K562 (cell line): ENCODE measurements around the gene TRIO. TPM values are rescaled to one million over a fixed set of nuclear protein-coding genes. Genes with fewer than 3 reads are reported as not detected.

ENCODE experiments used
- ATAC-seq: fragments of 200-7000 bp; cut with Tn5 transposase; 3 replicates; pipeline ENCODE4 v1.9.1; 2020; ENCODE audit warnings: moderate library complexity
- BruUV-seq: library from RNA; stranded (reverse); fragments of 400-500 nt; replicated peaks from 2 replicates; lab custom pipeline; 2021; lab: Mats Ljungman, UMichigan
- CTCF ChIA-PET: fragments of 300-600 bp; formaldehyde crosslinking; extraction: SDS; loops from one replicate; lab custom pipeline; 2021; ENCODE audit warnings: low intra/inter-chr PET ratio; lab: Yijun Ruan, JAX
- POLR2A ChIA-PET: fragments of 300-600, 350-650 bp; sonication (Branson Sonifier 250); formaldehyde crosslinking; extraction: SDS; loops from one replicate; lab custom pipeline; 2021; ENCODE audit warnings: antibody characterized with exemption, inconsistent platforms; lab: Yijun Ruan, JAX
- DNase-seq, 4 experiments: peaks; one replicate each; pipeline versions ENCODE4 v3.0.0 to v3.0.0-alpha.2; 2011 to 2018; ENCODE audit warnings: low spot score in 3 of 4, mixed read lengths in 3 of 4; ENCODE audit errors: extremely low read depth in 1 of 4
- FAIRE-seq: peaks from 2 replicates; lab custom pipeline; 2011; peaks lifted over from hg19 to GRCh38; lab: Jason Lieb, UNC
- H2AFZ ChIP-seq: 2 replicates; pipeline ENCODE4 v1.6.0; 2011; ENCODE audit warnings: low read depth, low read length, control low read depth, inconsistent platforms
- H3K27ac ChIP-seq: fragments of 200-600 bp; 3 replicates; pipeline ENCODE4 v1.8.0; 2011; ENCODE audit warnings: low read depth, mild to moderate bottlenecking, control low read depth, inconsistent platforms, low read length, moderate library complexity, mixed read lengths; ENCODE audit errors: extremely low read depth
- H3K27me3 ChIP-seq, 2 experiments: fragments of 300-600 bp in 1 of 2; 2 replicates in 1 of 2; 3 replicates in 1 of 2; pipeline versions ENCODE4 v1.6.0 to v1.8.0; 2011; ENCODE audit warnings: inconsistent platforms in 2 of 2, low read length in 2 of 2, mild to moderate bottlenecking in 1 of 2, mixed read lengths in 1 of 2, moderate library complexity in 1 of 2; ENCODE audit not compliant: control insufficient read depth in 2 of 2, insufficient read depth in 2 of 2
- H3K36me3 ChIP-seq: fragments of 300-600 bp; 3 replicates; pipeline ENCODE4 v1.8.0; 2011; ENCODE audit warnings: mild to moderate bottlenecking, low read length, inconsistent platforms; ENCODE audit not compliant: control insufficient read depth, insufficient read depth
- H3K4me1 ChIP-seq, 2 experiments: fragments of 200-600 bp in 1 of 2; replicated peaks in 1 of 2; 2 replicates in 1 of 2; 3 replicates in 1 of 2; pipeline versions ENCODE4 v1.5.1 to v1.8.0; 2011; ENCODE audit warnings: inconsistent platforms in 2 of 2, low read length in 2 of 2, mild to moderate bottlenecking in 1 of 2, mixed read lengths in 1 of 2, moderate library complexity in 1 of 2; ENCODE audit not compliant: control insufficient read depth in 2 of 2, insufficient read depth in 2 of 2
- H3K4me2 ChIP-seq: 2 replicates; pipeline ENCODE4 v1.6.1; 2011; ENCODE audit warnings: low read length, control low read depth, inconsistent platforms, mixed read lengths; ENCODE audit not compliant: insufficient read depth
- H3K4me3 ChIP-seq: fragments of 200-600 bp; sonication (generic), shearing (Covaris generic); 2 replicates; pipeline ENCODE4 v1.5.1; 2016; ENCODE audit warnings: control low read depth, inconsistent platforms
- H3K79me2 ChIP-seq: fragments of 200-600 bp; 3 replicates; pipeline ENCODE4 v1.8.0; 2011; ENCODE audit warnings: low read length, inconsistent platforms; ENCODE audit not compliant: control insufficient read depth, insufficient read depth
- H3K9ac ChIP-seq, 2 experiments: 2 replicates each; pipeline versions ENCODE4 v1.6.0 to v1.6.1; 2011; ENCODE audit warnings: low read depth in 2 of 2, low read length in 2 of 2, control low read depth in 1 of 2, inconsistent platforms in 1 of 2, mild to moderate bottlenecking in 1 of 2, mixed read lengths in 1 of 2; ENCODE audit not compliant: insufficient read depth in 1 of 2
- H3K9me1 ChIP-seq: one replicate; pipeline ENCODE4 v1.6.0; 2011; ENCODE audit warnings: inconsistent platforms, mild to moderate bottlenecking, low read length, moderate library complexity; ENCODE audit not compliant: control insufficient read depth, insufficient read depth
- H3K9me3 ChIP-seq: replicated peaks from 2 replicates; pipeline ENCODE4 v1.5.1; 2011; ENCODE audit warnings: low read depth, low read length, inconsistent platforms; ENCODE audit not compliant: control insufficient read depth, insufficient read depth
- H4K20me1 ChIP-seq: replicated peaks from 2 replicates; pipeline ENCODE4 v1.6.1; 2011; ENCODE audit warnings: low read length, inconsistent platforms, mixed read lengths; ENCODE audit not compliant: control insufficient read depth, insufficient read depth
- ATF2 ChIP-seq: sonication (generic); formaldehyde crosslinking; IDR thresholded peaks from 2 replicates; pipeline ENCODE4 v1.8.1; 2022; ENCODE audit warnings: missing genetic modification reagents
- FOXJ3 ChIP-seq: sonication (generic); formaldehyde crosslinking; IDR thresholded peaks from 2 replicates; pipeline ENCODE4 v1.4.0; 2020; ENCODE audit warnings: mild to moderate bottlenecking, missing genetic modification reagents
- L3MBTL2 ChIP-seq: fragments of 450-650 bp; IDR thresholded peaks from 2 replicates; pipeline ENCODE4 v1.6.1; 2016; ENCODE audit warnings: mild to moderate bottlenecking, moderate library complexity
- MYC ChIP-seq, 2 experiments: fragments of 250-450 bp in 1 of 2; sonication (Bioruptor Pico) in 1 of 2; IDR thresholded peaks; 2 replicates each; pipeline versions ENCODE4 v1.5.1 to v1.6.1; 2012 to 2021; ENCODE audit warnings: low read depth in 2 of 2, borderline replicate concordance in 1 of 2, improper control_type of control experiment in 1 of 2, low read length in 1 of 2, mild to moderate bottlenecking in 1 of 2, moderate library complexity in 1 of 2
- NR2F6 ChIP-seq: fragments of 450-650 bp; formaldehyde crosslinking; IDR thresholded peaks from 2 replicates; pipeline ENCODE4 v1.4.0; 2020; ENCODE audit warnings: mild to moderate bottlenecking
- RFX1 ChIP-seq: fragments of 450-650 bp; IDR thresholded peaks from 2 replicates; pipeline ENCODE4 v1.6.1; 2016; ENCODE audit warnings: mild to moderate bottlenecking, moderate library complexity
- SLC30A9 ChIP-seq: fragments of 250-450 bp; sonication (Bioruptor Pico); IDR thresholded peaks from 2 replicates; pipeline ENCODE4 v1.8.0; 2022; ENCODE audit warnings: mild to moderate bottlenecking, moderate library complexity
- SMC3 ChIP-seq: conservative IDR thresholded peaks from 2 replicates; pipeline ENCODE4 v1.6.1; 2011; ENCODE audit warnings: low read depth, low read length, improper control_type of control experiment; ENCODE audit not compliant: insufficient read depth
- STAG1 ChIP-seq: sonication (generic); formaldehyde crosslinking; IDR thresholded peaks from 2 replicates; pipeline ENCODE4 v1.5.0; 2020; ENCODE audit warnings: missing genetic modification reagents, borderline replicate concordance
- ZNF57 ChIP-seq: fragments of 450-650 bp; formaldehyde crosslinking; IDR thresholded peaks from 2 replicates; pipeline ENCODE4 v1.4.0; 2020; ENCODE audit warnings: mild to moderate bottlenecking, moderate library complexity
- WGBS: fragments of 100-300 bp; shearing (Covaris generic); methylation state at CpG from one replicate; pipeline ENCODE4 v1.1.6; 2016; ENCODE audit warnings: low coverage, mixed read lengths; ENCODE audit not compliant: insufficient coverage; ENCODE audit errors: missing lambda C conversion rate; 5-methylcytosine and 5-hydroxymethylcytosine counted together
- in situ Hi-C: fragments of 300-500 bp; cut with MboI; formaldehyde crosslinking; loops from 4 replicates; pipeline ENCODE4 v1.15.0; 2018; ENCODE audit warnings: inconsistent platforms, mixed read lengths
- intact Hi-C: fragments of 100-400 bp; cut with micrococcal nuclease; formaldehyde crosslinking; loops from 2 replicates; pipeline ENCODE4 v1.14.2; 2022
- polyA plus RNA-seq, 8 experiments: library from polyadenylated mRNA; depleted of rRNA in 4 of 8; stranded (reverse) in 5 of 8; unstranded in 3 of 8; fragments of >200 nt; fragmentation: Nextera tagmentation in 2 of 8; fragmentation: Illumina TruSeq in 1 of 8; extraction: Ambion mirVana in 2 of 8; extraction: Trizol in 1 of 8; gene quantifications; 2 replicates each; pipeline versions ENCODE4 v1.2.1 to v1.2.3, GENCODE V29; 2011 to 2014; ENCODE audit warnings: inconsistent platforms in 1 of 8, missing spikeins in 1 of 8
- total RNA-seq, 7 experiments: library from RNA; depleted of rRNA in 6 of 7; stranded (reverse); fragments of >200 nt in 6 of 7; fragmentation: Illumina TruSeq in 2 of 7; extraction: Trizol in 2 of 7; gene quantifications; 2 replicates each; pipeline versions ENCODE4 v1.2.1 to v1.2.3, GENCODE V29; 2011 to 2021; ENCODE audit warnings: low replicate concordance in 1 of 7
- TF ChIP-seq, protein P1 (sequence below): fragments of 200-400 bp; formaldehyde crosslinking; IDR thresholded peaks from 2 replicates; pipeline ENCODE4 v1.6.1; 2017; ENCODE audit warnings: mild to moderate bottlenecking, low read depth, low read length, moderate library complexity
- TF ChIP-seq, protein P2 (sequence below): fragments of 250-450 bp; sonication (Bioruptor Pico); IDR thresholded peaks from 2 replicates; pipeline ENCODE4 v1.5.0; 2021

Gene TRIO
- total and polyA plus RNA-seq, 9 of the 15 experiments (the other 6 are each of a cell fraction or from before 2014, with no cell fraction given) = 0.24 to 5.0 (median 1.1) TPM

DNA sequence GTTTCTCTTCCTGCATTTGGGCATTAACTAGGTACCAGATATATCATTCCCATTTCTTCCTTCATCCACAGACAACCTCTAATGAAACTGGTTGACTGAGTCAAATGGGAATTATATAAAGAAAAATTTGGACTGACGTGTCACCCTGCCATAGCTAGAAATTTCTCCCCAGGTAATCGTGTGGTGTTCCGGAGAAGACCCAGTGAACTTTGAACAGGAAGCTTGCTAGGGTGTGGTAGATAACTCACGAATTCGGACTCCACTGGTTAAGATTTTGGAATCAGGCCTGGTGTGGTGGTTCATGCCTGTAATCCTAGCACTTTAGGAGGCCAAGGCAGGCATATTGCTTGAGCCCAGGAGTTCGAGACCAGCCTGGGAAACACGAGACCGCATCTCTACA, 324.1 kb downstream of the TRIO start:
- no peak for DNase-seq
- Histone ChIP-seq H2AFZ (no peak overlapping the region), H3K27me3 (peaks cover 6 to 19% of the 10 kb centered on the region in 2 experiments), H3K9me3 (no peaks in the 10 kb centered on the region), H4K20me1 (no peaks in the 10 kb centered on the region), H3K36me3 (no peaks in the 10 kb centered on the region), H3K9ac (no peak overlapping the region), H3K9me1 (peaks cover 3% of the 10 kb centered on the region), H3K4me3 (no peak overlapping the region), H3K27ac (no peak overlapping the region), H3K79me2 (no peaks in the 10 kb centered on the region), H3K4me1 (0 out of 5 replicates have a peak, but pooled peaks cover 0 to 3% of the 10 kb centered on the region in 2 experiments), H3K4me2 (no peak overlapping the region)
- TF ChIP-seq RFX1 (no peak), L3MBTL2 (no peak), FOXJ3 (CRISPR knock-in tag) (no peak), ATF2 (CRISPR knock-in tag) (no peak), ZNF57 (CRISPR knock-in tag) (no peak), MYC (IDR thresholded peaks at IDR 0.05; ENCODE audit: low read depth, low read length) (no peak), MYC (CRISPR knock-in tag; IDR thresholded peaks at IDR 0.05; ENCODE audit: borderline replicate concordance, low read depth) (no peak), SLC30A9 (CRISPR knock-in tag) (no peak), SMC3 (no peak), STAG1 (CRISPR knock-in tag) (no peak), NR2F6 (CRISPR knock-in tag) (no peak)
- TF ChIP-seq, protein P1, sequence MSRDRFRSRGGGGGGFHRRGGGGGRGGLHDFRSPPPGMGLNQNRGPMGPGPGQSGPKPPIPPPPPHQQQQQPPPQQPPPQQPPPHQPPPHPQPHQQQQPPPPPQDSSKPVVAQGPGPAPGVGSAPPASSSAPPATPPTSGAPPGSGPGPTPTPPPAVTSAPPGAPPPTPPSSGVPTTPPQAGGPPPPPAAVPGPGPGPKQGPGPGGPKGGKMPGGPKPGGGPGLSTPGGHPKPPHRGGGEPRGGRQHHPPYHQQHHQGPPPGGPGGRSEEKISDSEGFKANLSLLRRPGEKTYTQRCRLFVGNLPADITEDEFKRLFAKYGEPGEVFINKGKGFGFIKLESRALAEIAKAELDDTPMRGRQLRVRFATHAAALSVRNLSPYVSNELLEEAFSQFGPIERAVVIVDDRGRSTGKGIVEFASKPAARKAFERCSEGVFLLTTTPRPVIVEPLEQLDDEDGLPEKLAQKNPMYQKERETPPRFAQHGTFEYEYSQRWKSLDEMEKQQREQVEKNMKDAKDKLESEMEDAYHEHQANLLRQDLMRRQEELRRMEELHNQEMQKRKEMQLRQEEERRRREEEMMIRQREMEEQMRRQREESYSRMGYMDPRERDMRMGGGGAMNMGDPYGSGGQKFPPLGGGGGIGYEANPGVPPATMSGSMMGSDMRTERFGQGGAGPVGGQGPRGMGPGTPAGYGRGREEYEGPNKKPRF = no peak
- TF ChIP-seq, protein P2, sequence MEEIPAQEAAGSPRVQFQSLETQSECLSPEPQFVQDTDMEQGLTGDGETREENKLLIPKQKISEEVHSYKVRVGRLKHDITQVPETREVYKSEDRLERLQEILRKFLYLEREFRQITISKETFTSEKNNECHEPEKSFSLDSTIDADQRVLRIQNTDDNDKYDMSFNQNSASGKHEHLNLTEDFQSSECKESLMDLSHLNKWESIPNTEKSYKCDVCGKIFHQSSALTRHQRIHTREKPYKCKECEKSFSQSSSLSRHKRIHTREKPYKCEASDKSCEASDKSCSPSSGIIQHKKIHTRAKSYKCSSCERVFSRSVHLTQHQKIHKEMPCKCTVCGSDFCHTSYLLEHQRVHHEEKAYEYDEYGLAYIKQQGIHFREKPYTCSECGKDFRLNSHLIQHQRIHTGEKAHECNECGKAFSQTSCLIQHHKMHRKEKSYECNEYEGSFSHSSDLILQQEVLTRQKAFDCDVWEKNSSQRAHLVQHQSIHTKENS (CRISPR knock-in tag) = no peak
- POLR2A ChIA-PET = no interaction called here
- intact Hi-C loops (no loop called here), in situ Hi-C loops (no loop called here)
- no TSS peak for BruUV-seq
- ATAC-seq = no peak
- CTCF ChIA-PET = no interaction called here
- FAIRE-seq = no peak
- under 1% methylated on average over 8 of the region's 8 CpGs for WGBS
